ENCODE results near the gene XXYLT1.

GRCh38 chr3:195171093-195171873 is 99.7 kb downstream of the XXYLT1 start:
- TF ChIP-seq L3MBTL2 (conservative IDR thresholded peaks at IDR 0.05), result no peak
- no peak for TF ChIP-seq FOXM1 (IDR thresholded peaks at IDR 0.05; ENCODE audit: borderline replicate concordance)
- TF ChIP-seq FOXK2 (IDR thresholded peaks at IDR 0.05), result no peak
- TF ChIP-seq BHLHE40 (IDR thresholded peaks at IDR 0.05; ENCODE audit: borderline replicate concordance), result no peak
- no peak for TF ChIP-seq ELF4 (IDR thresholded peaks at IDR 0.05)

All from HEK293T (cell line).